Activated T-helper 1 cell treated with anti-CD3 and anti-CD28 coated beads, Interleukin-12 subunit alpha, Interleukin-12 subunit beta, Interleukin-2, Interleukin-4 antibody, amounts not matched to agents 30 ng/mL and 10 ng/mL and 1 ng/mL, durations not matched to agents 14 hours and 24 hours and 36 hours (primary cell): ENCODE results near the gene SUN1. TPM values are rescaled to one million over a fixed set of nuclear protein-coding genes. Genes with fewer than 3 reads are reported as not detected.
"Not testable (repeated sequence)": the region's sequence is repeated elsewhere in the genome, so short reads cannot be mapped to it uniquely, and the experiment has no call there.

Experiments
- DNase-seq: peaks from one replicate; pipeline ENCODE4 v3.0.0; 2021; ENCODE audit warnings: low spot score
- H3K27ac Mint-ChIP-seq: one replicate; pipeline ENCODE4 v1.8.0; 2021; ENCODE audit warnings: mild to moderate bottlenecking, mixed read lengths
- H3K27me3 Mint-ChIP-seq: one replicate; pipeline ENCODE4 v1.8.0; 2022; ENCODE audit warnings: mild to moderate bottlenecking, moderate library complexity, mixed read lengths; ENCODE audit not compliant: insufficient read depth
- H3K36me3 Mint-ChIP-seq: one replicate; pipeline ENCODE4 v1.8.0; 2021; ENCODE audit warnings: low read depth, mixed read lengths
- H3K4me1 Mint-ChIP-seq: one replicate; pipeline ENCODE4 v1.8.0; 2021; ENCODE audit warnings: low read depth, mixed read lengths
- H3K4me3 Mint-ChIP-seq: one replicate; pipeline ENCODE4 v1.8.0; 2021; ENCODE audit warnings: mild to moderate bottlenecking, moderate library complexity, mixed read lengths
- H3K9me3 Mint-ChIP-seq: one replicate; pipeline ENCODE4 v1.8.0; 2021; ENCODE audit warnings: mixed read lengths
- intact Hi-C: fragments of 100-400 bp; cut with micrococcal nuclease; formaldehyde crosslinking; loops from one replicate; pipeline ENCODE4 v1.15.1; 2024
- total RNA-seq: library from RNA; stranded (reverse); gene quantifications from 2 replicates; pipeline ENCODE4 v1.2.3, GENCODE V29; 2022

The SUN1 gene
- total RNA-seq, 1 donor from 2014 or later, result 76.4 TPM

GRCh38 chr7:917255-918117 lies 85.2 kb downstream of the SUN1 start:
- DNase-seq, result no peak
- no peaks in the 10 kb centered on the region for H3K9me3 Mint-ChIP-seq
- no peaks in the 10 kb centered on the region for H3K27me3 Mint-ChIP-seq
- H3K4me3 Mint-ChIP-seq, result no peak overlapping the region
- H3K36me3 Mint-ChIP-seq, result peaks cover 8% of the 10 kb centered on the region
- peaks cover 8% of the 10 kb centered on the region for H3K4me1 Mint-ChIP-seq
- intact Hi-C loops, result no loop called here
- no peak overlapping the region for H3K27ac Mint-ChIP-seq

- peaks cover 14% of the 10 kb centered on the region for H3K4me1 Mint-ChIP-seq
- no peak for DNase-seq
- H3K36me3 Mint-ChIP-seq, result peaks cover 8% of the 10 kb centered on the region
- intact Hi-C loops, result no loop called here
- H3K27ac Mint-ChIP-seq, result no peak overlapping the region
- H3K9me3 Mint-ChIP-seq, result no peaks in the 10 kb centered on the region
- no peak overlapping the region for H3K4me3 Mint-ChIP-seq
- H3K27me3 Mint-ChIP-seq, result peaks cover under 1% of the 10 kb centered on the region
These were observed 85.8 kb downstream of the SUN1 start for GRCh38 chr7:918118-918425.

GRCh38 chr7:918441-919113 lies 86.3 kb downstream of the SUN1 start:
- intact Hi-C loops, result no loop called here
- no peak for DNase-seq
- H3K4me3 Mint-ChIP-seq, result no peak overlapping the region
- H3K36me3 Mint-ChIP-seq, result peaks cover 8% of the 10 kb centered on the region
- no peaks in the 10 kb centered on the region for H3K9me3 Mint-ChIP-seq
- H3K27me3 Mint-ChIP-seq, result peaks cover 4% of the 10 kb centered on the region
- H3K27ac Mint-ChIP-seq, result no peak overlapping the region
- H3K4me1 Mint-ChIP-seq, result peaks cover 19% of the 10 kb centered on the region

GRCh38 chr7:919114-919442 lies 86.8 kb downstream of the SUN1 start:
- intact Hi-C loops, result no loop called here
- peaks cover 19% of the 10 kb centered on the region for H3K4me1 Mint-ChIP-seq
- H3K4me3 Mint-ChIP-seq, result no peak overlapping the region
- peaks cover 4% of the 10 kb centered on the region for H3K27me3 Mint-ChIP-seq
- H3K9me3 Mint-ChIP-seq, result no peaks in the 10 kb centered on the region
- H3K27ac Mint-ChIP-seq, result no peak overlapping the region
- DNase-seq, result no peak
- peaks cover 8% of the 10 kb centered on the region for H3K36me3 Mint-ChIP-seq

GRCh38 chr7:919924-920341 lies 87.7 kb downstream of the SUN1 start:
- peaks cover 8% of the 10 kb centered on the region for H3K36me3 Mint-ChIP-seq
- H3K27me3 Mint-ChIP-seq, result peaks cover 4% of the 10 kb centered on the region
- intact Hi-C loops, result loop anchor here (5.0 kb wide), 1 partner anchor 122 kb away; the partner anchor contains the start of gene GPR146
- no peak overlapping the region for H3K4me3 Mint-ChIP-seq
- DNase-seq, result no peak
- H3K9me3 Mint-ChIP-seq, result no peaks in the 10 kb centered on the region
- H3K4me1 Mint-ChIP-seq, result peaks cover 25% of the 10 kb centered on the region
- H3K27ac Mint-ChIP-seq, result no peak overlapping the region

- no peak for DNase-seq
- H3K27ac Mint-ChIP-seq, result peak overlapping the region; percentile 78
- intact Hi-C loops, result loop anchor here (5.0 kb wide), 1 partner anchor 122 kb away; the partner anchor contains the start of gene GPR146
These were observed 88.2 kb downstream of the SUN1 start for GRCh38 chr7:920351-921070.

GRCh38 chr7:921071-921461 lies 88.8 kb downstream of the SUN1 start:
- intact Hi-C loops, result loop anchor here (5.0 kb wide), 1 partner anchor 121 kb away; the partner anchor contains the start of gene GPR146
- Mint-ChIP-seq H3K27ac (peak overlapping the region; percentile 78), H3K4me1 (peaks cover 23% of the 10 kb centered on the region), H3K4me3 (peak overlapping the region; percentile 31), H3K27me3 (peaks cover 4% of the 10 kb centered on the region), H3K9me3 (no peaks in the 10 kb centered on the region), H3K36me3 (peaks cover 8% of the 10 kb centered on the region)
- no peak for DNase-seq

More at GRCh38 chr7:920351-921070, 88.2 kb downstream of the SUN1 start:
- H3K27me3 Mint-ChIP-seq, result peaks cover 4% of the 10 kb centered on the region
- H3K4me1 Mint-ChIP-seq, result peaks cover 25% of the 10 kb centered on the region
- H3K9me3 Mint-ChIP-seq, result no peaks in the 10 kb centered on the region
- peaks cover 8% of the 10 kb centered on the region for H3K36me3 Mint-ChIP-seq
- peak overlapping the region; percentile 31 for H3K4me3 Mint-ChIP-seq

- peaks cover 4% of the 10 kb centered on the region for H3K27me3 Mint-ChIP-seq
- intact Hi-C loops, result loop anchor here (1.0 to 5.0 kb wide), 3 partner anchors 9 to 121 kb away; partner anchors contain the start of genes GET4 and GPR146
- H3K4me1 Mint-ChIP-seq, result peaks cover 19% of the 10 kb centered on the region
- no peak for DNase-seq
- peak overlapping the region; percentile 31 for H3K4me3 Mint-ChIP-seq
- H3K9me3 Mint-ChIP-seq, result no peaks in the 10 kb centered on the region
- peaks cover 8% of the 10 kb centered on the region for H3K36me3 Mint-ChIP-seq
- H3K27ac Mint-ChIP-seq, result peak overlapping the region; percentile 78
These were observed 89.5 kb downstream of the SUN1 start for GRCh38 chr7:921581-922333.

- peaks cover 8% of the 10 kb centered on the region for H3K36me3 Mint-ChIP-seq
- no peaks in the 10 kb centered on the region for H3K9me3 Mint-ChIP-seq
- H3K4me3 Mint-ChIP-seq, result peak overlapping the region; percentile 81
- intact Hi-C loops, result loop anchor here (1.0 to 5.0 kb wide), 9 partner anchors 8 to 216 kb away; partner anchors contain the start of genes ADAP1, COX19, GET4 and GPR146
- H3K4me1 Mint-ChIP-seq, result peaks cover 19% of the 10 kb centered on the region
- peak overlapping the region; percentile 94 for H3K27ac Mint-ChIP-seq
- H3K27me3 Mint-ChIP-seq, result peaks cover 4% of the 10 kb centered on the region
- DNase-seq, result no peak
These were observed 90.2 kb downstream of the SUN1 start for GRCh38 chr7:922334-923107.

- DNase-seq, result peak; percentile 89
- H3K27ac Mint-ChIP-seq, result peak overlapping the region; percentile 94
- H3K36me3 Mint-ChIP-seq, result peaks cover 8% of the 10 kb centered on the region
- H3K27me3 Mint-ChIP-seq, result peaks cover 4% of the 10 kb centered on the region
- intact Hi-C loops, result loop anchor here (1.0 to 5.0 kb wide), 8 partner anchors 13 to 215 kb away; partner anchors contain the start of genes ADAP1, COX19, GET4 and GPR146
- H3K4me3 Mint-ChIP-seq, result peak overlapping the region; percentile 81
- peaks cover 20% of the 10 kb centered on the region for H3K4me1 Mint-ChIP-seq
- H3K9me3 Mint-ChIP-seq, result no peaks in the 10 kb centered on the region
These were observed 91.1 kb downstream of the SUN1 start for GRCh38 chr7:923108-924041.

- not testable (repeated sequence) for H3K27me3 Mint-ChIP-seq, H3K4me3 Mint-ChIP-seq, H3K9me3 Mint-ChIP-seq, DNase-seq, H3K27ac Mint-ChIP-seq
- peaks cover 14% of the 10 kb centered on the region for H3K36me3 Mint-ChIP-seq
- H3K4me1 Mint-ChIP-seq, result peaks cover 25% of the 10 kb centered on the region
- intact Hi-C loops, result loop anchor here (5.0 kb wide), 1 partner anchor 118 kb away; the partner anchor contains the start of gene GPR146
These were observed 91.8 kb downstream of the SUN1 start for GRCh38 chr7:924042-924441.
